PC-9 (cell line): ENCODE data around the gene MDH1. TPM values are rescaled to one million over a fixed set of nuclear protein-coding genes. Genes with fewer than 3 reads are reported as not detected.
"Not testable (repeated sequence)": the region's sequence is repeated elsewhere in the genome, so short reads cannot be mapped to it uniquely, and the experiment has no call there.

ENCODE experiments used
- BruUV-seq: library from RNA; stranded (reverse); fragments of 400-500 nt; replicated peaks from 2 replicates; lab custom pipeline; 2021; lab: Mats Ljungman, UMichigan
- CTCF ChIA-PET: fragments of 300-600 bp; sonication (Branson Sonifier 250); formaldehyde crosslinking; loops from one replicate; lab custom pipeline; 2022; ENCODE audit warnings: antibody characterized with exemption; lab: Charles Lee
- POLR2A ChIA-PET: fragments of 300-600 bp; sonication (Branson Sonifier 250); formaldehyde crosslinking; loops from one replicate; lab custom pipeline; 2022; ENCODE audit warnings: antibody characterized with exemption; ENCODE audit not compliant: unreplicated experiment; lab: Charles Lee
- DNase-seq, 2 experiments: peaks; one replicate each; pipeline versions ENCODE4 v3.0.0 to v3.0.0-alpha.2; 2015 to 2022; ENCODE audit warnings: mixed read lengths in 1 of 2
- H2AFZ ChIP-seq: fragments of 200-600 bp; sonication (generic); 2 replicates; pipeline ENCODE4 v1.8.1; 2017; ENCODE audit warnings: antibody characterized with exemption
- H3F3A ChIP-seq: fragments of 200-600 bp; sonication (generic); 2 replicates; pipeline ENCODE4 v1.8.1; 2017; ENCODE audit warnings: antibody characterized with exemption, mild to moderate bottlenecking, low read depth; ENCODE audit not compliant: insufficient read depth
- H3K27ac ChIP-seq: fragments of 200-600 bp; sonication (generic); 2 replicates; pipeline ENCODE4 v1.6.1; 2016; ENCODE audit warnings: mixed run types
- H3K27me3 ChIP-seq: fragments of 200-600 bp; sonication (generic); 2 replicates; pipeline ENCODE4 v1.6.1; 2016; ENCODE audit warnings: low read depth, mixed run types; ENCODE audit not compliant: insufficient read depth
- H3K36me3 ChIP-seq: fragments of 200-600 bp; sonication (generic); 2 replicates; pipeline ENCODE4 v1.6.1; 2016; ENCODE audit warnings: low read depth, mixed run types
- H3K4me1 ChIP-seq: fragments of 200-600 bp; sonication (generic); replicated peaks from 2 replicates; pipeline ENCODE4 v1.6.1; 2016; ENCODE audit warnings: mixed run types; ENCODE audit not compliant: insufficient read depth
- H3K4me2 ChIP-seq: fragments of 200-600 bp; sonication (generic); 2 replicates; pipeline ENCODE4 v1.6.1; 2017; ENCODE audit warnings: mixed run types
- H3K4me3 ChIP-seq: fragments of 200-600 bp; sonication (generic); 2 replicates; pipeline ENCODE4 v1.6.1; 2016; ENCODE audit warnings: mixed run types
- H3K79me2 ChIP-seq: fragments of 200-600 bp; sonication (generic); 2 replicates; pipeline ENCODE4 v1.6.1; 2017; ENCODE audit warnings: low read depth, mixed run types
- H3K9me2 ChIP-seq: fragments of 200-600 bp; sonication (generic); 2 replicates; pipeline ENCODE4 v1.8.1; 2017; ENCODE audit warnings: mild to moderate bottlenecking; ENCODE audit not compliant: insufficient read depth
- H3K9me3 ChIP-seq: fragments of 200-600 bp; sonication (generic); 2 replicates; pipeline ENCODE4 v1.8.1; 2016; ENCODE audit warnings: low read depth; ENCODE audit not compliant: insufficient read depth
- H4K20me1 ChIP-seq: fragments of 200-600 bp; sonication (generic); 2 replicates; pipeline ENCODE4 v1.8.1; 2017; ENCODE audit not compliant: insufficient read depth
- CTCF ChIP-seq: fragments of 200-600 bp; sonication (generic); conservative IDR thresholded peaks from 2 replicates; pipeline ENCODE4 v1.6.1; 2017; ENCODE audit warnings: mixed run types, antibody characterized with exemption, mild to moderate bottlenecking, moderate library complexity
- EZH2 ChIP-seq: fragments of 200-600 bp; sonication (generic); IDR thresholded peaks from 2 replicates; pipeline ENCODE4 v1.8.0; 2017; ENCODE audit warnings: antibody characterized with exemption, low read depth
- intact Hi-C: fragments of 100-400 bp; cut with micrococcal nuclease; formaldehyde crosslinking; loops from one replicate; pipeline ENCODE4 v1.10.0; 2022; ENCODE audit not compliant: unreplicated experiment
- total RNA-seq: library from RNA; stranded (reverse); gene quantifications from 2 replicates; pipeline ENCODE4 v1.2.3, GENCODE V29; 2021

The MDH1 gene
- total RNA-seq, 1 experiment from 2014 or later: 157 TPM

GRCh38 chr2:63572001-63572400 lies 16.8 kb upstream of the MDH1 start:
- BruUV-seq: no TSS peak
- Histone ChIP-seq H3F3A (no peaks in the 10 kb centered on the region), H2AFZ (no peak overlapping the region), H3K9me2 (no peaks in the 10 kb centered on the region), H3K4me2 (no peak overlapping the region), H3K79me2 (0 out of 2 replicates have a peak, but pooled peaks cover 6% of the 10 kb centered on the region), H3K9me3 (peaks cover 15% of the 10 kb centered on the region; the same call in 1 of the 2 replicates), H3K27ac (no peak overlapping the region), H4K20me1 (no peaks in the 10 kb centered on the region), H3K27me3 (no peaks in the 10 kb centered on the region), H3K4me1 (no peaks in the 10 kb centered on the region), H3K4me3 (no peak overlapping the region), H3K36me3 (no peaks in the 10 kb centered on the region)
- TF ChIP-seq CTCF: no peak
- no peak for TF ChIP-seq EZH2
- no peak for DNase-seq
- ChIA-PET CTCF (no interaction called here), POLR2A (no interaction called here)
- intact Hi-C loops: no loop called here

- BruUV-seq, CTCF ChIA-PET: not testable (repeated sequence)
Observed at GRCh38 chr2:63573026-63573425, 15.7 kb upstream of the MDH1 start.

GRCh38 chr2:63573726-63574345 lies 14.9 kb upstream of the MDH1 start:
- H3K36me3 ChIP-seq, DNase-seq, H3K27me3 ChIP-seq, H2AFZ ChIP-seq, H4K20me1 ChIP-seq, POLR2A ChIA-PET, H3K4me1 ChIP-seq, H3K27ac ChIP-seq, BruUV-seq, H3K4me2 ChIP-seq, H3K9me2 ChIP-seq, intact Hi-C loops, H3K9me3 ChIP-seq, CTCF ChIA-PET, H3K79me2 ChIP-seq, H3F3A ChIP-seq, H3K4me3 ChIP-seq: not testable (repeated sequence)

More at GRCh38 chr2:63573026-63573425, 15.7 kb upstream of the MDH1 start:
- DNase-seq, H3K27me3 ChIP-seq, H3K4me2 ChIP-seq, H2AFZ ChIP-seq, intact Hi-C loops, H4K20me1 ChIP-seq, H3K4me3 ChIP-seq, H3K36me3 ChIP-seq, H3K4me1 ChIP-seq, H3F3A ChIP-seq, H3K9me2 ChIP-seq, POLR2A ChIA-PET, H3K79me2 ChIP-seq, H3K27ac ChIP-seq: not testable (repeated sequence)
- peaks cover 12% of the 10 kb centered on the region; the same call in 1 of the 2 replicates for H3K9me3 ChIP-seq

- BruUV-seq: no TSS peak
- intact Hi-C loops: no loop called here
- Histone ChIP-seq H4K20me1 (no peaks in the 10 kb centered on the region), H3K36me3 (no peaks in the 10 kb centered on the region), H3K4me3 (no peak overlapping the region), H3F3A (no peaks in the 10 kb centered on the region), H3K9me2 (no peaks in the 10 kb centered on the region), H3K79me2 (peaks cover 13% of the 10 kb centered on the region), H3K27ac (no peak overlapping the region), H3K4me1 (no peaks in the 10 kb centered on the region), H3K4me2 (no peak overlapping the region), H2AFZ (no peak overlapping the region), H3K9me3 (peaks cover 8% of the 10 kb centered on the region; the same call in 1 of the 2 replicates), H3K27me3 (no peaks in the 10 kb centered on the region)
- ChIA-PET POLR2A (no interaction called here), CTCF (no interaction called here)
- no peak for DNase-seq
- TF ChIP-seq EZH2: no peak
- TF ChIP-seq CTCF: no peak
Observed at GRCh38 chr2:63576546-63576945, 12.2 kb upstream of the MDH1 start.
